PC-3 (cell line): ENCODE results near the gene POGLUT2.

Experiments
- CTCF ChIP-seq: fragments of 300-600 bp; sonication (generic); conservative IDR thresholded peaks from 2 replicates; pipeline ENCODE4 v1.5.1; 2017; ENCODE audit warnings: antibody characterized with exemption, low read depth, mild to moderate bottlenecking, low read length
- EZH2 ChIP-seq: fragments of 300-600 bp; sonication (generic); IDR thresholded peaks from one replicate; pipeline ENCODE4 v1.6.1; 2017; ENCODE audit warnings: antibody characterized with exemption, mild to moderate bottlenecking, low read length; ENCODE audit not compliant: unreplicated experiment

- TF ChIP-seq CTCF (no peak), EZH2 (no peak)
Measured at GRCh38 chr13:102798581-102799425, at the start of gene POGLUT2, which contains the start of gene BIVM.
